ENCODE measurements around the gene ASS1.
A peak's percentile ranks its signal among the peaks of the same experiment; 100 is the strongest.

Gene ASS1

GRCh38 chr9:130441031-130441430 is 3.7 kb upstream of the ASS1 start:
- no peaks in the 10 kb centered on the region; the same call in 1 of the 2 replicates for H3K9me3 ChIP-seq (ENCODE audit: insufficient read depth, low read depth, low read length)
- H3K27me3 ChIP-seq (ENCODE audit: insufficient read depth, low read length): peaks cover 34% of the 10 kb centered on the region
- no peaks in the 10 kb centered on the region for H3K36me3 ChIP-seq (ENCODE audit: insufficient read depth, low read depth, low read length)
- no peak overlapping the region for H3K27ac ChIP-seq (ENCODE audit: low read length)
- H3K4me3 ChIP-seq (ENCODE audit: low read length): no peak overlapping the region
- peaks cover 4% of the 10 kb centered on the region; the same call in 1 of the 2 replicates for H3K4me1 ChIP-seq (ENCODE audit: insufficient read depth, low read length)
- H3K9ac ChIP-seq (ENCODE audit: low read depth, low read length): no peak overlapping the region

DNA sequence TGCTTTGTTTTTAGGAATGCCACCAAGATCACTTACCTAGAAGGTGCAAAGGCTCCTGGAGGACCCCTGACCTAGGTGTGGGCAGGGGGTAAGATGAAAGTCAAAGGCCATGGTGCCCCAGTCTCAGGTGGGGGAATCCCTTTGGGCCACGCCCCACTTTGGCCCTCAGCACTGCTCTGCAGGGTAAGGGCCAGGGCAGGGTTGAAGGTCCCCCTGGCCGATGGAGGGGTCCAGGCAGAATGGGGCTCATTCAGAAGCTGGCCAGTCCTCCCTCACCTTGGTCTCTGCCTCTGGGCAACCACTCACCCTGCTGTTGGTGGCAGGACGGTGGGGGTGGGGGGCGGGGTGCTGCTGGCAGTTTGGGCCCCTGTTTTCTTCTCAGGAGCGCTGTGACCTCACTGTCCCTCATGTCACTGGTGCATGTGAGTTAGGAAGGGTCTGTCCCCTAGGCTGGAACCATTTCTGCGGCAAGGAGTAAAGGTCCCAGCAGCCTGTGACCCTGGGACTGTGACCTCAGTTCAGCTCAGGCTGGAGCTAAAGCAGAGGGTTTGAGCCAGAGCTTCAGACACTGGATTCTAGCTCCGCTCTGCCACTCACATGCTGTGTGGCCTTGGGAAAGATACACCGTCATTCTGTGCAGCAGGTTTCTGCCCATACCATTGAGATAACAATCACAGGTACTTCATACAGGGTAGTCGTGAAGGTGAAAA is 1.9 kb upstream of the ASS1 start:
- peaks cover 44% of the 10 kb centered on the region for H3K27me3 ChIP-seq (ENCODE audit: insufficient read depth, low read length)
- no peaks in the 10 kb centered on the region for H3K36me3 ChIP-seq (ENCODE audit: insufficient read depth, low read depth, low read length)
- no peak overlapping the region for H3K4me3 ChIP-seq (ENCODE audit: low read length)
- H3K4me1 ChIP-seq (ENCODE audit: insufficient read depth, low read length): peaks cover 21% of the 10 kb centered on the region
- H3K27ac ChIP-seq (ENCODE audit: low read length): no peak overlapping the region
- H3K9me3 ChIP-seq (ENCODE audit: insufficient read depth, low read depth, low read length): no peaks in the 10 kb centered on the region; the same call in 1 of the 2 replicates
- H3K9ac ChIP-seq (ENCODE audit: low read depth, low read length): no peak overlapping the region

- H3K9ac ChIP-seq (ENCODE audit: low read depth, low read length): no peak overlapping the region
Measured at GRCh38 chr9:130443456-130443801, 1.3 kb upstream of the ASS1 start.

DNA sequence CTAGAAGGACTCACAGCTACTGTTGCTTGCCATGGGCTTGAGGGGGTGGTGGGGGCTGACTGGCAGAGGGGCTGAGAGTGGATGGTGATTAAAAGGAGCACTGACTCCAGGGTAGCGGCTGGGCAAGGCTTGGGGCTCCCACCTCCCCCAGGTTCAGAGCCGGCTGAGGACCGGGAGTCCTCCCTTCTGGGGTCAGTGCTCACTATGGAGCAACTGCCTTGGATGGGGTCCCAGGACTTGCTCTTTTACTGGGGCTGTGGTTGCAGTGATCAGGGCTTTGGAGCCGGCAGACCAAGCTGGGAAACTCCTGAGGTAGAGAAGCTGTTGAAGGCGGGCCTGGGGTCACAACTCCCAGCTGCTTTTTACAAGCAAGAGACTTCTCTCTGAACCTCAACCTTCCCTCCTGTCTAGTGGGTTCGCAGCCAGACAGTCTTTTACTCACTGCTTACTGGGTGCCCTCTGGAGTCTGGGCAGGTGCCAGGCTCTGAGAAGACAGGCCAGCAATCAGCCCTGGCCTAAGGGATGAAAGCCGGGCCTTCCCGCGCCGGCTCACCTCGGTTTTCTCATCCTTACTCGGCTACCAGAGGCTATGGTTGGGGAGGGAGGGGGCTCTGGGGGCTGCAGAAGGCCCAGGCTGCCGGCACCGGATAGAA is 795 bp upstream of the ASS1 start:
- Histone ChIP-seq H3K4me3 (ENCODE audit: low read length) (peak overlapping the region; percentile 64; the same call in 1 of the 2 replicates), H3K36me3 (ENCODE audit: insufficient read depth, low read depth, low read length) (no peaks in the 10 kb centered on the region), H3K27me3 (ENCODE audit: insufficient read depth, low read length) (peaks cover 44% of the 10 kb centered on the region), H3K4me1 (ENCODE audit: insufficient read depth, low read length) (peaks cover 25% of the 10 kb centered on the region), H3K9ac (ENCODE audit: low read depth, low read length) (no peak overlapping the region), H3K27ac (ENCODE audit: low read length) (no peak overlapping the region), H3K9me3 (ENCODE audit: insufficient read depth, low read depth, low read length) (no peaks in the 10 kb centered on the region; the same call in 1 of the 2 replicates)

More at GRCh38 chr9:130443456-130443801, 1.3 kb upstream of the ASS1 start:
- Histone ChIP-seq H3K27me3 (ENCODE audit: insufficient read depth, low read length) (peaks cover 44% of the 10 kb centered on the region), H3K27ac (ENCODE audit: low read length) (no peak overlapping the region), H3K4me3 (ENCODE audit: low read length) (no peak overlapping the region), H3K9me3 (ENCODE audit: insufficient read depth, low read depth, low read length) (no peaks in the 10 kb centered on the region; the same call in 1 of the 2 replicates), H3K4me1 (ENCODE audit: insufficient read depth, low read length) (peaks cover 25% of the 10 kb centered on the region), H3K36me3 (ENCODE audit: insufficient read depth, low read depth, low read length) (no peaks in the 10 kb centered on the region)

DNA sequence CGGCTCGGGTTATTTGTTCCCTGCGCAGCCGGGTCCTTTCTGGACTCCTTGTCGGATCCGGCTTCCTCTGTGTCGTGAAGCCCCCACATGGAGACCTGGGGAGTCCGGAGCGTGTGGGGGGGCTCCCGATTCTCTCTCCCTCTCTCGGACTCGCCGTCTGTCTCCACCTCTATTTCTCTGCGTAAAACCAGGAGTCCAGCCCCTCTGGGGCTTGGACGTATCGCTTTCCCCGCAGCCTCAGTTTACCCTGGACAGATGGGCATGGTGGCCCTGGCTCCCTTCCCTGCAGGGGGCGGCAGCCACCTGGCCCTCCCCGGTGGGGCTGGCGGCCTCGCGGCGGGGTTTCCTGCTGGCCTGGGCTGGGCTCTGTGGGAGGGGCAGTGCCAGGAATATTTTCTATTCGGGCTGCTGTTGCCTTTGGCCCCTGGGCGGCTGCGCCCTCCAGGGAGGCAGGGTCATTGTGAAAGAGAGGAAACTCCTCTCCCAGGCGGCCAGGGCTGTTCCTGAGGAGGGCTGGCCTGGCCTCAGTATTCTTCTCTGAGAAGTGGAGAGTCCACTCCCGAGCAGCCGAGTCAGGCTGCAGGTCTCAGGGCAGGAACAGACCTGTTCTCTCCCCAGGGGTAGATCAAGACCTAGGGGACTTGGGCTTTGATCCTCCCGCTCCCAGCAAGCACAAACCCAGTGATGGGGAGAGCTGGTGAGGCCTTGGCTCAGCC is 665 bp downstream of the ASS1 start:
- peak overlapping the region; percentile 64 for H3K4me3 ChIP-seq (ENCODE audit: low read length)

GRCh38 chr9:130446101-130446861 is 1.5 kb downstream of the ASS1 start:
- Histone ChIP-seq H3K4me1 (ENCODE audit: insufficient read depth, low read length) (peaks cover 25% of the 10 kb centered on the region), H3K4me3 (ENCODE audit: low read length) (peak overlapping the region; percentile 64), H3K27ac (ENCODE audit: low read length) (no peak overlapping the region), H3K9ac (ENCODE audit: low read depth, low read length) (peak overlapping the region; percentile 61; the same call in 1 of the 2 replicates), H3K27me3 (ENCODE audit: insufficient read depth, low read length) (peaks cover 44% of the 10 kb centered on the region), H3K9me3 (ENCODE audit: insufficient read depth, low read depth, low read length) (no peaks in the 10 kb centered on the region), H3K36me3 (ENCODE audit: insufficient read depth, low read depth, low read length) (no peaks in the 10 kb centered on the region)

More for the DNA sequence above, 665 bp downstream of the ASS1 start:
- H3K9me3 ChIP-seq (ENCODE audit: insufficient read depth, low read depth, low read length): no peaks in the 10 kb centered on the region; the same call in 1 of the 2 replicates
- H3K9ac ChIP-seq (ENCODE audit: low read depth, low read length): peak overlapping the region; percentile 61; the same call in 1 of the 2 replicates
- H3K4me1 ChIP-seq (ENCODE audit: insufficient read depth, low read length): peaks cover 25% of the 10 kb centered on the region
- no peak overlapping the region for H3K27ac ChIP-seq (ENCODE audit: low read length)
- H3K36me3 ChIP-seq (ENCODE audit: insufficient read depth, low read depth, low read length): no peaks in the 10 kb centered on the region
- H3K27me3 ChIP-seq (ENCODE audit: insufficient read depth, low read length): peaks cover 44% of the 10 kb centered on the region

DNA sequence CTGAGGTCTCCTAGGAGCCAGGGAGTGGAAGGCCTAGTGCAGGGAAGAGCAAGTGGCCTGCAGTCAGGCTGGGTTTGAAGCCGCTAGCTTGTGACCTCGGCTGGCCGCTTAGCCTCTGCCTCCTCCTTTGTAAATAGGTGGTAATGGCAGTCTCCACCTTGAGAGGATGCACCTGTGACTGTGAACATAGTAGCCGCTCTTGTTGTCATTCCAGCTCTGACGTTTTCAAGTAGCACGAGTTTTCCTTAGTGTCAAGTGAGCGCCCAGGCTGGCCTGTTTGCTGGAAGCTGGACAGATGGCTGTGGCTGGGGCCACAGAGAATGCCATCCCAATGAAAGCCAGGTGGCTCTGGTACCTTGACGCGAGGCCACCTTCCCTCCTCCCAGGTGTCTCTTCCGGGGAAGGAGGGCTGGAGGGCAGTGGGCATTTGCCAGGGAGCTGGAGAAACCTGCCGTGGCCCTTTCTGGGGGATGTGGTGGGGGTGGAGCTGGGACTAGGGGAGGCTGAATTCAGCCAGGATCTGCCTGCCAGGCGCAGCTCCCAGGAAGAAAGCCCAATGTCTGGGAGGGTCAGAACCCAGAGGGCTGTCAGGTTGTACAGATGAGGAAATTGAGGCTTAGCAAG is 2.5 kb downstream of the ASS1 start:
- Histone ChIP-seq H3K27me3 (ENCODE audit: insufficient read depth, low read length) (peaks cover 44% of the 10 kb centered on the region), H3K36me3 (ENCODE audit: insufficient read depth, low read depth, low read length) (no peaks in the 10 kb centered on the region), H3K9ac (ENCODE audit: low read depth, low read length) (peak overlapping the region; percentile 61; the same call in 1 of the 2 replicates), H3K27ac (ENCODE audit: low read length) (no peak overlapping the region), H3K4me1 (ENCODE audit: insufficient read depth, low read length) (peaks cover 25% of the 10 kb centered on the region), H3K4me3 (ENCODE audit: low read length) (peak overlapping the region; percentile 64; the same call in 1 of the 2 replicates), H3K9me3 (ENCODE audit: insufficient read depth, low read depth, low read length) (no peaks in the 10 kb centered on the region)

GRCh38 chr9:130448035-130448624 is 3.4 kb downstream of the ASS1 start:
- H3K9ac ChIP-seq (ENCODE audit: low read depth, low read length): peak overlapping the region; percentile 60; the same call in 1 of the 2 replicates
- H3K27me3 ChIP-seq (ENCODE audit: insufficient read depth, low read length): peaks cover 42% of the 10 kb centered on the region
- H3K27ac ChIP-seq (ENCODE audit: low read length): no peak overlapping the region
- H3K9me3 ChIP-seq (ENCODE audit: insufficient read depth, low read depth, low read length): no peaks in the 10 kb centered on the region
- H3K4me3 ChIP-seq (ENCODE audit: low read length): peak overlapping the region; percentile 64; the same call in 1 of the 2 replicates
- peaks cover 25% of the 10 kb centered on the region for H3K4me1 ChIP-seq (ENCODE audit: insufficient read depth, low read length)
- H3K36me3 ChIP-seq (ENCODE audit: insufficient read depth, low read depth, low read length): no peaks in the 10 kb centered on the region

DNA sequence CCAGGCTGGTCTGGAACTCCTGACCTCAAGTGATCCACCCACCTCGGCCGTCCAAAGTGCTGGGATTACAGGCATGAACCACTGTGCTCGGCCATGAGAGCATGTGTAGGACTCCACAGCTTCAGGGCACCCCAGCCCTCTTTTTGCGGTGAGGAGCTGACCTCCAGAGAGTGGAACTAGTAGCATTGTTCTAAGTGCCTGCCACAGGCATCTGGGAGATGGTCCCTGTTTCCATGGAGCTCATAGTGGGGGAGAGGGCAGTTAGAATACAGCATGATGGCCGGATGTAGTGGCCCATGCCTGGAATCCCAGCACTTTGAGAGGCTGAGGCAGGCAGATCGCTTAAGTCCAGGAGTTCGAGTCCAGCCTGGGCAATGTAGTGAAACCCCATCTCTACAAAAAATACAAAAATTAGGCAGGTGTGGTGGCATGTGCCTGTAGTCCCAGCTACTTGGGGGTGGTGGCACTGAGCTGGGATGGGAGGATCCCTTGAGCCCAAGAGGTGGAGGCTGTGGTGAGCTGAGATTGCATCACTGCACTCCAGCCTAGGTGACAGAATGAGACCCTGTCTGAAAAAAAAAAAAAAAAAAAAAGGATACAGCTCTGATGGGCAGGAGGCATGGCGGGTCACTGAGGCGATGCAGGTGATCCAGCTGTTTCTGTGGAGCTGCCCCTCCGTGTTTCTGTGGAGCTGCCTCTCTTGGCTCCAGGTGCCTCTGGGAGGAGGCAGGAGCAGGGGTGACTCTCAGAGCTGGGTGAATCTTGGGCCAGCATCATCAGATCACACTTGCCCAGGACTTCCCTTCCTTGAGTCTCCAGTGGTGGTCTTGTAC is 4.2 kb downstream of the ASS1 start:
- Histone ChIP-seq H3K36me3 (ENCODE audit: insufficient read depth, low read depth, low read length) (no peaks in the 10 kb centered on the region), H3K27me3 (ENCODE audit: insufficient read depth, low read length) (peaks cover 33% of the 10 kb centered on the region), H3K4me3 (ENCODE audit: low read length) (no peak overlapping the region), H3K9ac (ENCODE audit: low read depth, low read length) (peak overlapping the region; percentile 60; the same call in 1 of the 2 replicates), H3K4me1 (ENCODE audit: insufficient read depth, low read length) (peaks cover 25% of the 10 kb centered on the region), H3K27ac (ENCODE audit: low read length) (no peak overlapping the region), H3K9me3 (ENCODE audit: insufficient read depth, low read depth, low read length) (no peaks in the 10 kb centered on the region)
